Uterus (tissue), 4 donors: Measurements from ENCODE around the gene HOXD4. TPM values are rescaled to one million over a fixed set of nuclear protein-coding genes. Genes with fewer than 3 reads are reported as not detected.

Source experiments
- DNase-seq, 2 donors: peaks; one replicate each; pipeline ENCODE4 v3.0.0-alpha.2; 2019 to 2020
- H3K27ac ChIP-seq, 2 donors: fragments of 200-600 bp; sonication (generic); 1 replicate in 1 of 2; 2 replicates in 1 of 2; pipeline ENCODE4 v1.5.1; 2016 to 2018
- H3K27me3 ChIP-seq, 2 donors: fragments of 200-600 bp; sonication (generic); one replicate each; pipeline ENCODE4 v1.5.1; 2018 to 2019; ENCODE audit warnings: control low read depth in 1 of 2
- H3K36me3 ChIP-seq, 2 donors: fragments of 200-600 bp; sonication (generic); one replicate each; pipeline ENCODE4 v1.5.1; 2019; ENCODE audit warnings: control low read depth in 1 of 2
- H3K4me1 ChIP-seq, 2 donors: fragments of 200-600 bp; sonication (generic); one replicate each; pipeline ENCODE4 v1.5.1; 2018 to 2019; ENCODE audit warnings: control low read depth in 1 of 2
- H3K4me3 ChIP-seq, 2 donors: fragments of 200-600 bp; sonication (generic); 1 replicate in 1 of 2; 2 replicates in 1 of 2; pipeline ENCODE4 v1.5.1; 2018 to 2019; ENCODE audit warnings: mild to moderate bottlenecking in 1 of 2
- H3K9me3 ChIP-seq, 2 donors: fragments of 200-600 bp; sonication (generic); one replicate each; pipeline ENCODE4 v1.5.1; 2019; ENCODE audit warnings: control low read depth in 1 of 2
- CTCF ChIP-seq, 4 experiments: fragments of 200-600 bp in 2 of 4; fragments of 450-650 bp in 2 of 4; sonication (generic) in 2 of 4; IDR thresholded peaks; one replicate each; pipeline ENCODE4 v1.5.1; 2016 to 2019; ENCODE audit warnings: antibody characterized with exemption in 4 of 4, mild to moderate bottlenecking in 2 of 4, moderate library complexity in 1 of 4
- POLR2A ChIP-seq, 2 donors: fragments of 450-650 bp; IDR thresholded peaks; one replicate each; pipeline ENCODE4 v1.6.1; 2016; ENCODE audit warnings: antibody characterized with exemption in 2 of 2, mild to moderate bottlenecking in 1 of 2, moderate library complexity in 1 of 2
- intact Hi-C: fragments of 100-400 bp; cut with DNase I; formaldehyde crosslinking; loops from one replicate; pipeline ENCODE4 v1.15.1; 2023; ENCODE audit warnings: low total_unique reads
- microRNA counts, 2 donors: library from miRNA; unstranded; fragments of <30 nt; microRNA quantifications; one replicate each; lab custom pipeline; 2016 to 2017
- microRNA-seq: library from miRNA; unstranded; fragments of <30 nt; microRNA quantifications from one replicate; pipeline ENCODE4, GENCODE V29; 2016; ENCODE audit warnings: borderline microRNAs expressed, borderline replicate concordance
- small RNA-seq: library from RNA; depleted of rRNA; stranded (forward); fragments of <200 nt; gene quantifications from one replicate; pipeline ENCODE3, GENCODE V24; 2016
- total RNA-seq, 4 donors: library from RNA; depleted of rRNA in 3 of 4; stranded (reverse); fragments of >200 nt in 3 of 4; gene quantifications; one replicate each; pipeline versions ENCODE4 v1.1.0 to v1.2.4, GENCODE V29; 2014 to 2023
- donor health status: DM: yes; HTN: yes; CAD: no.

HOXD4 gene
- total RNA-seq, 4 donors from 2014 or later, result 6.8 to 41.6 (median 13.0) TPM

GRCh38 chr2:176193048-176193447 is 41.7 kb downstream of the HOXD4 start:
- DNase-seq, result no peak
- H3K36me3 ChIP-seq, result no peaks in the 10 kb centered on the region
- no peak overlapping the region for H3K27ac ChIP-seq
- no peaks in the 10 kb centered on the region for H3K9me3 ChIP-seq
- intact Hi-C loops, result no loop called here
- peaks cover 0 to 9% of the 10 kb centered on the region in 2 donors for H3K4me1 ChIP-seq
- no peak overlapping the region for H3K4me3 ChIP-seq
- TF ChIP-seq CTCF (IDR thresholded peaks at IDR 0.05) (no peak), POLR2A (IDR thresholded peaks at IDR 0.05) (no peak)
- H3K27me3 ChIP-seq, result peaks cover 0 to 4% of the 10 kb centered on the region in 2 donors

GRCh38 chr2:176199902-176200301 is 48.6 kb downstream of the HOXD4 start:
- intact Hi-C loops, result no loop called here

GRCh38 chr2:176200971-176201370 is 49.6 kb downstream of the HOXD4 start:
- Histone ChIP-seq H3K4me3 (no peak overlapping the region), H3K36me3 (no peaks in the 10 kb centered on the region), H3K4me1 (no peaks in the 10 kb centered on the region), H3K27me3 (no peaks in the 10 kb centered on the region), H3K9me3 (no peaks in the 10 kb centered on the region), H3K27ac (no peak overlapping the region)
- no peak for DNase-seq
- no peak for TF ChIP-seq POLR2A (IDR thresholded peaks at IDR 0.05)
- no peak for TF ChIP-seq CTCF (IDR thresholded peaks at IDR 0.05)
- intact Hi-C loops, result no loop called here

More at GRCh38 chr2:176199902-176200301, 48.6 kb downstream of the HOXD4 start:
- H3K4me1 ChIP-seq, result no peaks in the 10 kb centered on the region
- DNase-seq, result no peak
- no peak overlapping the region for H3K27ac ChIP-seq
- no peak for TF ChIP-seq POLR2A (IDR thresholded peaks at IDR 0.05)
- no peak for TF ChIP-seq CTCF (IDR thresholded peaks at IDR 0.05)
- no peaks in the 10 kb centered on the region for H3K36me3 ChIP-seq
- no peaks in the 10 kb centered on the region for H3K9me3 ChIP-seq
- H3K27me3 ChIP-seq, result no peaks in the 10 kb centered on the region
- no peak overlapping the region for H3K4me3 ChIP-seq

- intact Hi-C loops, result no loop called here
- TF ChIP-seq POLR2A (IDR thresholded peaks at IDR 0.05), result no peak
- TF ChIP-seq CTCF (IDR thresholded peaks at IDR 0.05), result no peak
- no peaks in the 10 kb centered on the region for H3K36me3 ChIP-seq
Measured at GRCh38 chr2:176202491-176202890, 51.1 kb downstream of the HOXD4 start.

More at GRCh38 chr2:176202491-176202890, 51.1 kb downstream of the HOXD4 start:
- no peak for DNase-seq
- Histone ChIP-seq H3K4me3 (no peak overlapping the region), H3K27ac (no peak overlapping the region), H3K9me3 (no peaks in the 10 kb centered on the region), H3K27me3 (no peaks in the 10 kb centered on the region), H3K4me1 (no peaks in the 10 kb centered on the region)

MicroRNAs encoded within 50 kb of the gene (microRNA counts, 767-probe panel; counts per million panel counts)
- microRNA hsa-miR-10b-5p (lab: Ali Mortazavi, UCI), result 7,999 to 9,301 counts per million in 2 donors

Small RNA genes within 50 kb of the gene (microRNA-seq; reads per million reads assigned to microRNA genes)
- 85,423 reads per million, percentile 98 among the genes with 10 or more reads in this experiment for gene MIR10B

Small RNA genes within 50 kb of the gene (small RNA-seq; reads per million reads assigned to genes)
- 349,822 reads per million, percentile 100 among the genes with 10 or more reads in this experiment for gene MIR10B

Other genes starting within 250 kb of the HOXD4 start
- gene LNPK, start 149.3 kb upstream of the HOXD4 start, total RNA-seq, result 10 to 100 TPM in 2 of 4 donors, 1 to 10 TPM in 2; 5.1 to 66.4 (median 25.2) TPM
- under 1 TPM in 1 of 4 donors, not detected in 3; 0.28 TPM for gene EVX2, start 67.6 kb upstream of the HOXD4 start, total RNA-seq
- 1 to 10 TPM in 1 of 4 donors, not detected in 3; 4.9 TPM for gene HOXD13, start 58.8 kb upstream of the HOXD4 start, total RNA-seq
- under 1 TPM in 1 of 4 donors, not detected in 3; 0.76 TPM for gene HOXD12, start 51.8 kb upstream of the HOXD4 start, total RNA-seq
- 10 to 100 TPM in 1 of 4 donors, 1 to 10 TPM in 1, under 1 TPM in 1, not detected in 1; 0.88 to 34.6 (median 8.6) TPM for gene HOXD11, start 44.3 kb upstream of the HOXD4 start, total RNA-seq
- gene HOXD10, start 34.8 kb upstream of the HOXD4 start, total RNA-seq, result 10 to 100 TPM in 3 of 4 donors, 1 to 10 TPM in 1; 6.8 to 81.0 (median 53.6) TPM
- gene HOXD9, start 28.8 kb upstream of the HOXD4 start, total RNA-seq, result 10 to 100 TPM in 3 of 4 donors, 1 to 10 TPM in 1; 3.8 to 78.1 (median 46.4) TPM
- 10 to 100 TPM; 25.8 to 75.6 (median 48.0) TPM for gene HOXD8, start 21.8 kb upstream of the HOXD4 start, total RNA-seq
- gene HOXD3, start 5.8 kb downstream of the HOXD4 start, total RNA-seq, result 10 to 100 TPM; 14.7 to 61.2 (median 22.7) TPM
- gene HOXD1, start 37.1 kb downstream of the HOXD4 start, total RNA-seq, result 1 to 10 TPM in 1 of 4 donors, under 1 TPM in 2, not detected in 1; 0.21 to 2.9 (median 0.52) TPM
- gene MTX2, start 117.9 kb downstream of the HOXD4 start, total RNA-seq, result 10 to 100 TPM; 28.1 to 32.1 (median 31.3) TPM